ENCODE data around the gene NALCN.

- TF ChIP-seq, protein P1, sequence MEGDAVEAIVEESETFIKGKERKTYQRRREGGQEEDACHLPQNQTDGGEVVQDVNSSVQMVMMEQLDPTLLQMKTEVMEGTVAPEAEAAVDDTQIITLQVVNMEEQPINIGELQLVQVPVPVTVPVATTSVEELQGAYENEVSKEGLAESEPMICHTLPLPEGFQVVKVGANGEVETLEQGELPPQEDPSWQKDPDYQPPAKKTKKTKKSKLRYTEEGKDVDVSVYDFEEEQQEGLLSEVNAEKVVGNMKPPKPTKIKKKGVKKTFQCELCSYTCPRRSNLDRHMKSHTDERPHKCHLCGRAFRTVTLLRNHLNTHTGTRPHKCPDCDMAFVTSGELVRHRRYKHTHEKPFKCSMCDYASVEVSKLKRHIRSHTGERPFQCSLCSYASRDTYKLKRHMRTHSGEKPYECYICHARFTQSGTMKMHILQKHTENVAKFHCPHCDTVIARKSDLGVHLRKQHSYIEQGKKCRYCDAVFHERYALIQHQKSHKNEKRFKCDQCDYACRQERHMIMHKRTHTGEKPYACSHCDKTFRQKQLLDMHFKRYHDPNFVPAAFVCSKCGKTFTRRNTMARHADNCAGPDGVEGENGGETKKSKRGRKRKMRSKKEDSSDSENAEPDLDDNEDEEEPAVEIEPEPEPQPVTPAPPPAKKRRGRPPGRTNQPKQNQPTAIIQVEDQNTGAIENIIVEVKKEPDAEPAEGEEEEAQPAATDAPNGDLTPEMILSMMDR (IDR thresholded peaks at IDR 0.05 in 4 of 5, conservative IDR thresholded peaks at IDR 0.05 in 1 of 5) = no peak
- no peak for TF ChIP-seq POLR2A (IDR thresholded peaks at IDR 0.05)
Measured at GRCh38 chr13:101298517-101298916, 117.8 kb downstream of the NALCN start.

Measured in gastrocnemius medialis (tissue), 4 donors.